ENCODE measurements around the gene CC2D2A.

Gene CC2D2A

DNA sequence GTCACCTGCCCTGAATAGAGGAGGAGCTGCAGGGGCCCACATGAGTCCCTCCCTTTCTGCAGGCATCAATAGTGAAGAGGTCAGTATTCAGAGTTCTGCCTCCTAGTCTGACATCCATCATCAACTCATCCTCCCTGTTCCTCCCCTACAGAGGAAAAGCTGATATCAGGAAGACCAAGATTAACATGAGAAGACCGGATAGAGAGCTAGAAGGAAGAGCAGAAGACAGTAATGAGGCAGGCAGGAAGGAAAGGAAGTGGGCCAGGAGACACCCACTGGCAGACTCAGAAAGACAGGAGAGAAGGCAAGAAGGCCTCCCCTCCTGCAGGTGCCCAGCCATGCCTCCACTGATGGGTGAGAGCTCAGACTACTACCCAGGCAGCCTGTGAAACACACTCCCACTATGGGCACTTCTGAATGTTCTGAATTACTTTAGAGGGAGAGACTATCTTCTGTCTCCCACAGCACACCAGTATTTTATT, 74.6 kb downstream of the CC2D2A start:
- FAIRE-seq: no peak
- DNase-seq (ENCODE audit: insufficient read length, low spot score): no peak
- TF ChIP-seq POLR2AphosphoS5 (IDR thresholded peaks at IDR 0.05; ENCODE audit: low read depth, low read length) (no peak), POLR2A (IDR thresholded peaks at IDR 0.05; ENCODE audit: low read depth, low read length) (no peak), PAX5 (IDR thresholded peaks at IDR 0.05; ENCODE audit: insufficient read depth, low read length, severe bottlenecking) (no peak), TAF1 (IDR thresholded peaks at IDR 0.05; ENCODE audit: low read depth, low read length) (no peak), SPI1 (IDR thresholded peaks at IDR 0.05; ENCODE audit: low read depth, low read length) (no peak), POU2F2 (IDR thresholded peaks at IDR 0.05; ENCODE audit: low read depth, low read length) (no peak)

- TF ChIP-seq POU2F2 (IDR thresholded peaks at IDR 0.05; ENCODE audit: low read depth, low read length): no peak
- no peak for TF ChIP-seq TAF1 (IDR thresholded peaks at IDR 0.05; ENCODE audit: low read depth, low read length)
- TF ChIP-seq PAX5 (IDR thresholded peaks at IDR 0.05; ENCODE audit: insufficient read depth, low read length, severe bottlenecking): no peak
- no peak for TF ChIP-seq POLR2A (IDR thresholded peaks at IDR 0.05; ENCODE audit: low read depth, low read length)
- no peak for DNase-seq (ENCODE audit: insufficient read length, low spot score)
- no peak for FAIRE-seq
These were observed 75.7 kb downstream of the CC2D2A start for GRCh38 chr4:15545371-15545770.

- no peak for FAIRE-seq
- no peak for TF ChIP-seq SPI1 (IDR thresholded peaks at IDR 0.05; ENCODE audit: low read depth, low read length)
- no peak for TF ChIP-seq PAX5 (IDR thresholded peaks at IDR 0.05; ENCODE audit: insufficient read depth, low read length, severe bottlenecking)
- no peak for TF ChIP-seq POU2F2 (IDR thresholded peaks at IDR 0.05; ENCODE audit: low read depth, low read length)
- no peak for TF ChIP-seq TAF1 (IDR thresholded peaks at IDR 0.05; ENCODE audit: low read depth, low read length)
- TF ChIP-seq POLR2A (IDR thresholded peaks at IDR 0.05; ENCODE audit: low read depth, low read length): no peak
- no peak for TF ChIP-seq POLR2AphosphoS5 (IDR thresholded peaks at IDR 0.05; ENCODE audit: low read depth, low read length)
- DNase-seq (ENCODE audit: insufficient read length, low spot score): no peak
These were observed 77.7 kb downstream of the CC2D2A start for GRCh38 chr4:15547392-15547791.

DNA sequence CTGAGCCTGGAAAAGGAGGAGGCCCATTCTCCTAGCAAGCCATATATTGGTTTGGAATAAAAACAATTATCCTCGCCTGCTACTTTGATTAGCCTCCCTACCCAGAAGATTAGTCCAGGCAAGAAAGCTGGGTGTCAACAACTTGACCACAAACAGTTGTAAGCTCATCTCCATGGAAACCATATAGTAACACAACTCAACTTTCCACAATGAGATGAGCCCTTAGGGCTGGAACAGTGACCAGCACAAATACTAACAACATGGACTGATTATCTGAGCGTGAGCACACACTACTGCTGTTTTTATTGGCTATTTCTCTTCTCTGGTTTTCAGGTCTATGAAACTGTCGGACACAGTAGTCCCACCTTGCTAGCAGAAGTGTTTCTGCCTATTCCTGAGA, 80.8 kb downstream of the CC2D2A start:
- TF ChIP-seq TAF1 (IDR thresholded peaks at IDR 0.05; ENCODE audit: low read depth, low read length): no peak
- no peak for TF ChIP-seq POLR2AphosphoS5 (IDR thresholded peaks at IDR 0.05; ENCODE audit: low read depth, low read length)
- no peak for TF ChIP-seq SPI1 (IDR thresholded peaks at IDR 0.05; ENCODE audit: low read depth, low read length)
- no peak for TF ChIP-seq POU2F2 (IDR thresholded peaks at IDR 0.05; ENCODE audit: low read depth, low read length)
- FAIRE-seq (no peak), DNase-seq (ENCODE audit: insufficient read length, low spot score) (no peak)

GRCh38 chr4:15551740-15552446, 82.2 kb downstream of the CC2D2A start:
- no peak for TF ChIP-seq POLR2AphosphoS5 (IDR thresholded peaks at IDR 0.05; ENCODE audit: low read depth, low read length)
- no peak for TF ChIP-seq SPI1 (IDR thresholded peaks at IDR 0.05; ENCODE audit: low read depth, low read length)
- TF ChIP-seq POLR2A (IDR thresholded peaks at IDR 0.05; ENCODE audit: low read depth, low read length): no peak
- no peak for TF ChIP-seq POU2F2 (IDR thresholded peaks at IDR 0.05; ENCODE audit: low read depth, low read length)
- no peak for TF ChIP-seq PAX5 (IDR thresholded peaks at IDR 0.05; ENCODE audit: insufficient read depth, low read length, severe bottlenecking)
- TF ChIP-seq TAF1 (IDR thresholded peaks at IDR 0.05; ENCODE audit: low read depth, low read length): no peak
- no peak for DNase-seq (ENCODE audit: insufficient read length, low spot score)
- no peak for FAIRE-seq

DNA sequence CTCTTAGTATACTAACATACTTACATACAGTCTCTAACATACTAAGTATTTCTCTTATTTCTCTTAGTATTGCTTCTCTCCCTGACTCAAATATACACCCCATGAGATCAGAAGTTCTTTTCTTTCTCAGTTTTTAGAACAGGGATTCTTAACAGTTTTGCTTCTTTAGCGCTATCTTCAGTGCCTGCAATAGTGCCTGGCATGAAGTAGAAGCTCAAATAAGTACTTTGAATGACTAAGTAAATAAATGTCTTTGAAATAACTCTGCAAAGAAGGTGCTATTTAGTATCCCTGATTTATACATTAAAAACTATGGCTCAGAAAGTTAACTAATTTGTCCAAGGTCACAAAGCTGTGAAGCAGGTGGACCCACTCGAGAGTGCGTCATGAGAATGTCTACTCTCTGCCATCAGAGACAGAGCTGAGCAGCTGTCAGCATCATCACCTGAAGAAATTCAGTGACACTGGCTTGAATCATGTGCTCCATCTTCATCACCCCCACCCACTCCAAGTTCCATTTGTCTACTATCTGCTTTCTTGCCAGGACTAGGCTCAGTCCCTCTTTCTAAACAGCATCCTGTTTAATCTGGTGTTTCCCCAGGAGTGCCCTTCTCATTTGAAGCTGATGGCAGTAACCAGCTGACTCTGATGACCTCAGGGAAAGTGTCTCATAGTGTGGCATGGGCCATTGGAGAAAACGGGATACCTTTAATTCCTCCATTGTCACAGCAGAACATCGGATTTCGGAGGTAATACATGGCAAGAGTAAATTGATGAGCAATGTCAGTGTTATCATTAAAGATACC, 83.1 kb downstream of the CC2D2A start:
- FAIRE-seq: no peak
- TF ChIP-seq SPI1 (IDR thresholded peaks at IDR 0.05; ENCODE audit: low read depth, low read length) (no peak), POLR2AphosphoS5 (IDR thresholded peaks at IDR 0.05; ENCODE audit: low read depth, low read length) (no peak), POLR2A (IDR thresholded peaks at IDR 0.05; ENCODE audit: low read depth, low read length) (no peak), TAF1 (IDR thresholded peaks at IDR 0.05; ENCODE audit: low read depth, low read length) (no peak), PAX5 (IDR thresholded peaks at IDR 0.05; ENCODE audit: insufficient read depth, low read length, severe bottlenecking) (no peak), POU2F2 (IDR thresholded peaks at IDR 0.05; ENCODE audit: low read depth, low read length) (no peak)
- no peak for DNase-seq (ENCODE audit: insufficient read length, low spot score)

DNA sequence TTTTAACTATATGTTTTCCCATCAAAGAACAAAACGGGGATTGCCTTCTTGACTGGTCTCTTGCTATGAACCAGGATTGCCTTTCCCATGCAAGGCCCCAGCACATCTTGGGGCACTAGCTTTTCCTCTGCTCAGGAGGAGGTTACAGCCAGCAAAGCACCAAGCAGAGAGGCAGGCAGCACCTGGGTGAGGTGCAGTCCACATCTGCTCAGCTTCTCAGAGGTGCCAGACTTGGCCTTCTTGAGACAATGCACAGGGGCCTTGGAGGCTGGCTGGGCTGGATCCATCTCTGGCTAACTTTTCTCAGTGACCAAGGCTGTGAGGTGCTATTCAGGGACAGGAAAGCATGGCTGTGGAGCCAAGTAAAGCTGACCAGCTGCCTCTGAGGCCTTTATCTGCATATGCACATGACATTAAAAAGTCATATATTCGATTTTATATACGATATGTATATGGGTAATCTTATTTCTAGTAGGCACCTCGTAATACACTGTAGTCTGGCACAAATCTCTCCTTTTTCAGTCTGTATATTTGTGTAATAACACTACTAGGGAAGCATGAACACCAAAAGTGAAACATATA, 86.9 kb downstream of the CC2D2A start:
- TF ChIP-seq TAF1 (IDR thresholded peaks at IDR 0.05; ENCODE audit: low read depth, low read length) (no peak), POLR2A (IDR thresholded peaks at IDR 0.05; ENCODE audit: low read depth, low read length) (no peak), POU2F2 (IDR thresholded peaks at IDR 0.05; ENCODE audit: low read depth, low read length) (no peak), SPI1 (IDR thresholded peaks at IDR 0.05; ENCODE audit: low read depth, low read length) (no peak), PAX5 (IDR thresholded peaks at IDR 0.05; ENCODE audit: insufficient read depth, low read length, severe bottlenecking) (no peak), POLR2AphosphoS5 (IDR thresholded peaks at IDR 0.05; ENCODE audit: low read depth, low read length) (no peak)
- no peak for FAIRE-seq
- no peak for DNase-seq (ENCODE audit: insufficient read length, low spot score)

GRCh38 chr4:15557786-15558550, 88.3 kb downstream of the CC2D2A start:
- TF ChIP-seq PAX5 (IDR thresholded peaks at IDR 0.05; ENCODE audit: insufficient read depth, low read length, severe bottlenecking): no peak
- TF ChIP-seq POLR2A (IDR thresholded peaks at IDR 0.05; ENCODE audit: low read depth, low read length): no peak
- no peak for TF ChIP-seq TAF1 (IDR thresholded peaks at IDR 0.05; ENCODE audit: low read depth, low read length)
- TF ChIP-seq POU2F2 (IDR thresholded peaks at IDR 0.05; ENCODE audit: low read depth, low read length): no peak
- no peak for TF ChIP-seq POLR2AphosphoS5 (IDR thresholded peaks at IDR 0.05; ENCODE audit: low read depth, low read length)
- TF ChIP-seq SPI1 (IDR thresholded peaks at IDR 0.05; ENCODE audit: low read depth, low read length): no peak
- DNase-seq (ENCODE audit: insufficient read length, low spot score) (no peak), FAIRE-seq (no peak)

All from GM12891 (cell line).